DMS 273 (cell line): Measurements from ENCODE around the gene MIF.

Experiments used
- DNase-seq: peaks from one replicate; lab custom pipeline; 2025; ENCODE audit not compliant: unreplicated experiment; lab: John Stamatoyannopoulos, UW

MIF gene

DNA sequence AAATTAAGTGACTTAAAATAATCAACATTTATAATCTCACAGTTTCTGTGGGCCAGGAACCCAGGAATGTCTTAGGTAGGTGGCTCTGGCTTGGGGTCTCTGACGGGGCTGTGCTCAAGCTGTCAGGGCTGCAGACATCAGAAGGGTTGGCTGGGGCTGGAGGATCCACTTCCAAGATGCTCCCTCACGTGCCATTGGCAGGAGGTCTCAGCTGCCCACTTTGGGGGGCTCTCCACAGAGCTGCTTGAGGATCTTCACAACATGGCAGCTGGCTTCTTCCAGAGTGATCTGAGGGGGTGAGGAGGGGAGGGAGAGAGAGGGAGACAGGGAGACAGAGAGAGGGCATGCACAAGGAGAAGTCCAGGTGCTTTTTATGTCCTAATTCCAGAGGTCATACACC lies 18.4 kb upstream of the MIF start:
- no peak for DNase-seq

DNA sequence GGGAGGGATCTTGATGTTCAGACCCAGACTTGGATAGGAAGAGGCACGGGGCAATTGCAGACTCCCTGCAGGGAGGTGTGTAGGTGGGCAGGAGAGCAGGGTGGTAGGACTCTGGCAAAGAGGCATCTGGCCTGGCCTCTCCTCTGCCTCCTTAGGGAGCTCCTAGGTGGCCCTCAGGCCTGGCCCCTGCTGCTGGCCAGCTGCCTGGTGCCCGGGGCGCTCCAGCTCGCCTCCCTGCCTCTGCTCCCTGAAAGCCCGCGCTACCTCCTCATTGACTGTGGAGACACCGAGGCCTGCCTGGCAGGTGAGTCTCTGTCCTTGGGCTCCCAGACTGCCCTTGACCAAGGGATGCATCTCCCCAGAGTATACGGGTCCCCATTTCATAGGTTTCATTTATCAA lies 16.6 kb upstream of the MIF start:
- no peak for DNase-seq

- DNase-seq: no peak
Observed at GRCh38 chr22:23878219-23878618, 16.0 kb upstream of the MIF start.

GRCh38 chr22:23882370-23882769 lies 11.8 kb upstream of the MIF start:
- DNase-seq: no peak

- no peak for DNase-seq
Observed at GRCh38 chr22:23883658-23884057, 10.5 kb upstream of the MIF start.

- no peak for DNase-seq
Observed at GRCh38 chr22:23884140-23884539, 10.0 kb upstream of the MIF start.

DNA sequence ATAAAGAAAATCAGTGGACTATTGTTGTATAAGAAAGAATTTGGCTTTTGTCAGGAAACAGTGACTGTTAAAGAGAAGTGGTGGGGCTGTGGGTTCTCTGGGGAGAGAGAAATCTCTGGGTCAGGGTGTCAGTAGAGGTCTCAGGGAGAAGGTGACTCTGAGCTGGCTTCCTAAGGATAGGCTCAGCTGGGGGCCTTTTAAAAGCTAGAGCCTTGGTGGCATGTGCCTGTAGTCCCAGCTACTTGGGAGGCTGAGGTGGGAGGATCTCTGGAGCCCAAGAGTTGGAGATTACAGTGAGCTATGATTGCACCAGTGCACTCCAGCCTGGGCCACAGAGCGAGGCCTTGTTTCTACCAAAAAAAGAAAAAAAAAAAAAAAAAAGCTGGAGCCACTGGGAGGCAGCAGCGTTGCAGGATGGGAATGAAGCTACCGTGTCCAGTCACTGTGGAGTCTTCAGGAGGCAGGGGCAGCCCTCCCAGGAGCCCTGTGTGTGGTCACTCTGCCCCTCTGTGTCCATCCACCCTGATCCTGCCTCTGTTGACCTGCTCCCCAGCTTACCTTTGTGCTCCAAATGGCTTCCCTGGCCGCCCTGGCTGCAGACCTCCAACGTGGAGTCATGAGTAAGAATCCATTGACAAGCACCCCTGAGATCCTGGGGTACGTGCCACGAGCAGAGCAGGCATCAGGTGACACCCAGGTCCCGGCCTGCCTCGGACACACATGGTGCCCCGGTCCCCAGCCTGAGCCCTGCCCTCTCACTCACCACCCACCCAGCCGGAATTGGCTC lies 5.4 kb upstream of the MIF start:
- DNase-seq: peak; percentile 16

DNA sequence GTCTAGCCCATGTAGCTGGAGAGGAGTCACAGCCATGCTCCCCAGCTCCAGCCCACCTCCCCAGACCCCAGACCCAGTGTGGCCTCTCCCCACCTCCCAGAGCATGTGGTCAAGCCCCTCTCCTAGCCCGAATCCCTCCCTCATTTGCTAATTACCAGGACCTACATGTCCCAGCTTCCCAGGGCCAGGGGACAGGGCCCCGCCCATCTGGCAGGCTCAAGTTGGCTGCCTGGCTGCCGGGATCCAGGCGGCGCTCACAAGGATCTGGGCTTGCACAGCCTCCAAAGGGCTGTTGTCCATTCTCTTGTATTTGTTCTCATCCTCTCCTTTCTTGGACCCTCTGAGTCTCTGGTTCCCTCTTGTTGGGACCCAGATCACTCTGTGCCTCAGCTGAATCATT lies 4.6 kb upstream of the MIF start:
- no peak for DNase-seq

GRCh38 chr22:23891726-23892125 lies 2.5 kb upstream of the MIF start:
- no peak for DNase-seq

GRCh38 chr22:23892130-23892529 lies 2.1 kb upstream of the MIF start:
- no peak for DNase-seq

DNA sequence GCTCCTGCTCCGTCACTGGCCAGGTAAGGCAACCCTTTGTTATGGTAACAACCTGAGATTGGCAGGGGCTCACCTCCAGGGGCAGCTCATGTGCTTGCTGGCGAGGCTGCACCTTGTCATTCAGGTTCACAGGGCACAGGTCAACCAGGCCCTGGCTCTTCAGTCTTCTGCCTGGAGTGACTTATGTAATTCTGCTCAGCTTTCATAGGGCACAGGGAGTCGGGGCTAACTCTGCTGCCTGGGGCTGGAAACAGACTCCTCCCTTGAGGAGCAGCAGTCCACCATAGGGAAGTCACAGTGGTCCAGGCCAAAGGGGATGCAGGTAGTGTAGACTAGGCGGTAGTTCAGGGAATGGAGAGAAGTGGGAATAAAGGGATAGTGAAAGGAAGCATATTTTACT lies 1.5 kb upstream of the MIF start:
- no peak for DNase-seq

DNA sequence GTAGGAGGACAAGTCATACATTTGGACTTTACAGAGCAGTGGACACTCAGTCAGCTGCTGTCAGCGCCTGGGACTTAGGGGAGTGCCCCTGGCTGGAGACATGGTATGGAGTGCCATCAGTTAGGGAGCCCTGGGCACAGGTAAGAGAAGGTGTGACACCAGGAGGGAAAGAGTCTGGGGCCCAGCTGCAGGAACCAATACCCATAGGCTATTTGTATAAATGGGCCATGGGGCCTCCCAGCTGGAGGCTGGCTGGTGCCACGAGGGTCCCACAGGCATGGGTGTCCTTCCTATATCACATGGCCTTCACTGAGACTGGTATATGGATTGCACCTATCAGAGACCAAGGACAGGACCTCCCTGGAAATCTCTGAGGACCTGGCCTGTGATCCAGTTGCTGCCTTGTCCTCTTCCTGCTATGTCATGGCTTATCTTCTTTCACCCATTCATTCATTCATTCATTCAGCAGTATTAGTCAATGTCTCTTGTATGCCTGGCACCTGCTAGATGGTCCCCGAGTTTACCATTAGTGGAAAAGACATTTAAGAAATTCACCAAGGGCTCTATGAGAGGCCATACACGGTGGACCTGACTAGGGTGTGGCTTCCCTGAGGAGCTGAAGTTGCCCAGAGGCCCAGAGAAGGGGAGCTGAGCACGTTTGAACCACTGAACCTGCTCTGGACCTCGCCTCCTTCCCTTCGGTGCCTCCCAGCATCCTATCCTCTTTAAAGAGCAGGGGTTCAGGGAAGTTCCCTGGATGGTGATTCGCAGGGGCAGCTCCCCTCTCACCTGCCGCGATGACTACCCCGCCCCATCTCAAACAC lies 850 bp upstream of the MIF start:
- DNase-seq: no peak

GRCh38 chr22:23894710-23895598 lies 771 bp downstream of the MIF start:
- peak; percentile 92 for DNase-seq

DNA sequence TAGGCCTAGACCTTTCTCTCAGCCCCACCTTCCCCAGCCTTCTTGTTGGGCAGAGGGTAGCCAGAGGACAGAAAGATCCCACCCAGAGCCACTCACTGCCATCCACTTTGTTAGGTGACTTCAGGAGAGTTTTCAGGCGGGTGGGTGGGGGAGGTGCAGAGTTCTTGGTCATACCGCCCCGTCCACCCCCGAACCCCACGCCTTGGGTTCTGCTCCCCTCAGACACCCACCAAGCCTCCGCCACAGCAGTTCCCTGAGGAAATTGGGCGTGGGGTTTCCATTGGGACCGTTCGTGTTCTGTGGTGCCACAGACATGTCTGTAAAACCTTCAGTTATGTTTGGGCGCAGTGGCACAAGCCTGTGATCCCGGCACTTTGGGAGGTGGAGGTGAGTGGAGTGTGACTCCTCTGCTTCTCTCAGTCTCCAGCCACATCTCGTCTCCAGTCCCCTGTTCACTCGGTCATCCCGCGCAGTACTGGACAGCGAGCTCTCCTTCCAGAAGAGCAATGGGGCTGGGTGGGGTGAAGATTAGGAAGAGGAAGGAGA lies 1.5 kb downstream of the MIF start:
- no peak for DNase-seq

DNA sequence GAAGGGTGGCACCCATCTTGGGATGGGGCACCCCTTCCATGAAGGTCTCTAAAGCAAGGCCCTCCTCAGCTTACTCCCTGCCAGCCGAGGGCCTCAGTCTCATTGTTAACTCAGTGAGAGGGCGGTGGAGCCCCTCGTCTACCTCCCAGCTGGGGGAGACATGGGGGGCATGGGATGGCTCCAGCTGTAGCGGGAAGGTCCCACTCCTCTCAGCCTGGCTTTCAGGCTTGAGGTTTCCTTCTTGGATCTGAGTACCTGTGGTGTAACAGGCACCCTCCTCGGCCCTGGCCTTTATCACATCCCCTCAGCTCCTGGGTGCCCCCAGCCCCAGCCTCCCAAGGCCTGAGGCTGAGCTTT lies 2.0 kb downstream of the MIF start:
- no peak for DNase-seq

- no peak for DNase-seq
Observed at GRCh38 chr22:23896523-23897186, 2.5 kb downstream of the MIF start.

DNA sequence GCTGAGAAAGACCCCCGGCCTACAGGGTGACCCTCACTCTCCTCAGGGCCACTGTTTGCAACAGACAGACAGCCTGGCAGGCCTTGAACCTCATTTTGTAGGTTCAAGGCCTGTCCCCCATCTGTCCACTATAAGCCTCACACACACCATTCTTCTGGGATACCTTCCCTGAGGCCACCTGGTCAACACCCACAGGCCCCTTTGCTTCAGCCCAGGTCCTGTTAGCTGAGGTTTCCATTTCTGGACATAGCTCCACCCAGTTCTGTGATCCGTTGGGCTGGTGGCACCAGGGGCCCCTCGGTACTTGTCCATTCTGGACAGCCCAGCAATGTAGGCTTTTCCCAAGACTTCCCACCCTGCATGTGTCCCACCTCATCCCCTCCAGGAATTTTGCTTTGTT lies 3.1 kb downstream of the MIF start:
- DNase-seq: no peak

DNA sequence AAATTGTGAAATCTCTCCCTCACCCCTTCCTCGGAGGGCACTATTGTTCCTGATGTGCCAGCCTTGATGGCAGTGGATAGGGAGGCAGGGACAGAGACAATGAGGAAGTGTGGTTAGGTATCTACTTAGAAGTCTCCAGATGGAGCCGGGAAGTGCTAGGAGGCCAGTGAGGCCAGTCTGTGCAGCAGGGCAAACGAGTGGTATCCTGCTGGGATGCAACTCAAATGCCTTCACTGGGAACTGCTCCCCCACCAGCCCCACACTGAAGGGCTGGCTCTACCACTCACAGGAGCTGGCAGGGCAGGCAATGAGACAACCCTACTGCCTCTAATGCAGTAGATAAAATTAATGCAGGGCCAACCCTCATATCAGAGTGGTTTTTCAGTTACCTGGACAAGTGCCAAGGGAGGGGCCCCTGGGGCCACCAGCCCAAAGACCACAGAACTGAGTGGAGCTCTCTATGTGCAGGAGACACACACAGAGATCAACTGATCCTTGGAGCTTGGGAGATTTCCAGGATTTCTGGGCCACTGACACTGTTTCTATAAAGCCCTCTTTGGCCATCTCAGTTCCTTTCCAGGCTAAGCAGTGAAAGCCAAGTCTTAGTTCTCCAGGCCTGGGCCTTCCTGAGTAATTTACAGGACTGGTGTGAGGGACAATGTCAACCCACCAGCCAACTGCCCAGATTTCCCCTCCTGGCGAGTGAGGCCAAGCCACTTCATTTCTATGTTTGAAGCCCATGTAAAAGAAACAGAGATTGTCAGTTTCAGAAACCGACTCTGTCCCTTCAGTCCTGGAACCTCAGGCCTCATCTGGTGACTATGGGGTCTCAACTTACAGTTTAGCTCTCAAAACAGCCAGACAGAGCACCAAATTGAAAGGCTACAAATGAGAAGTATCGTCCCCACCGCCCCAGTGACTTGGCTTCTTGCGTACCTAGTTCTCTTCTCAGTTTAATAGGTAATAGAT lies 4.1 kb downstream of the MIF start:
- DNase-seq: peak; percentile 55

GRCh38 chr22:23899042-23899745 lies 5.0 kb downstream of the MIF start:
- DNase-seq: peak; percentile 31
